ENCODE data around the gene CACNA1B. TPM values are rescaled to one million over a fixed set of nuclear protein-coding genes. Genes with fewer than 3 reads are reported as not detected.

The CACNA1B gene
- total RNA-seq, 1 experiment from 2014 or later: not detected

- Mint-ChIP-seq H3K27ac (ENCODE audit: unreplicated experiment) (no peak overlapping the region), H3K4me1 (ENCODE audit: low read depth, unreplicated experiment) (no peaks in the 10 kb centered on the region), H3K36me3 (ENCODE audit: insufficient read depth, unreplicated experiment) (no peaks in the 10 kb centered on the region), H3K4me3 (ENCODE audit: low read depth, unreplicated experiment) (no peak overlapping the region), H3K27me3 (ENCODE audit: unreplicated experiment) (peaks cover 38% of the 10 kb centered on the region), H3K9me3 (ENCODE audit: low read depth, unreplicated experiment) (no peaks in the 10 kb centered on the region)
- no TSS peak for BruUV-seq (replicated peaks)
- TF ChIP-seq CTCF (IDR thresholded peaks at IDR 0.05; ENCODE audit: unreplicated experiment): no peak
- no peak for DNase-seq
- intact Hi-C loops (cut with micrococcal nuclease; ENCODE audit: unreplicated experiment): no loop called here
- CTCF ChIA-PET: no interaction called here
These were observed 185.5 kb downstream of the CACNA1B start for GRCh38 chr9:138063033-138063432.

- DNase-seq: no peak
- no peak overlapping the region for H3K27ac Mint-ChIP-seq (ENCODE audit: unreplicated experiment)
- no peaks in the 10 kb centered on the region for H3K36me3 Mint-ChIP-seq (ENCODE audit: insufficient read depth, unreplicated experiment)
- BruUV-seq (replicated peaks): no TSS peak
- TF ChIP-seq CTCF (IDR thresholded peaks at IDR 0.05; ENCODE audit: unreplicated experiment): no peak
- no peaks in the 10 kb centered on the region for H3K9me3 Mint-ChIP-seq (ENCODE audit: low read depth, unreplicated experiment)
- CTCF ChIA-PET: no interaction called here
- intact Hi-C loops (cut with micrococcal nuclease; ENCODE audit: unreplicated experiment): no loop called here
- no peaks in the 10 kb centered on the region for H3K4me1 Mint-ChIP-seq (ENCODE audit: low read depth, unreplicated experiment)
- no peak overlapping the region for H3K4me3 Mint-ChIP-seq (ENCODE audit: low read depth, unreplicated experiment)
- peaks cover 43% of the 10 kb centered on the region for H3K27me3 Mint-ChIP-seq (ENCODE audit: unreplicated experiment)
These were observed 186.2 kb downstream of the CACNA1B start for GRCh38 chr9:138063785-138064184.

GRCh38 chr9:138064547-138064946, 187.0 kb downstream of the CACNA1B start:
- Mint-ChIP-seq H3K9me3 (ENCODE audit: low read depth, unreplicated experiment) (no peaks in the 10 kb centered on the region), H3K4me3 (ENCODE audit: low read depth, unreplicated experiment) (no peak overlapping the region), H3K36me3 (ENCODE audit: insufficient read depth, unreplicated experiment) (no peaks in the 10 kb centered on the region), H3K4me1 (ENCODE audit: low read depth, unreplicated experiment) (no peaks in the 10 kb centered on the region), H3K27me3 (ENCODE audit: unreplicated experiment) (peaks cover 43% of the 10 kb centered on the region), H3K27ac (ENCODE audit: unreplicated experiment) (no peak overlapping the region)
- DNase-seq: no peak
- no TSS peak for BruUV-seq (replicated peaks)
- CTCF ChIA-PET: no interaction called here
- TF ChIP-seq CTCF (IDR thresholded peaks at IDR 0.05; ENCODE audit: unreplicated experiment): no peak
- intact Hi-C loops (cut with micrococcal nuclease; ENCODE audit: unreplicated experiment): no loop called here

GRCh38 chr9:138065287-138065686, 187.7 kb downstream of the CACNA1B start:
- peaks cover 51% of the 10 kb centered on the region for H3K27me3 Mint-ChIP-seq (ENCODE audit: unreplicated experiment)
- DNase-seq: no peak
- H3K4me3 Mint-ChIP-seq (ENCODE audit: low read depth, unreplicated experiment): no peak overlapping the region
- H3K9me3 Mint-ChIP-seq (ENCODE audit: low read depth, unreplicated experiment): no peaks in the 10 kb centered on the region
- CTCF ChIA-PET: no interaction called here
- no peaks in the 10 kb centered on the region for H3K36me3 Mint-ChIP-seq (ENCODE audit: insufficient read depth, unreplicated experiment)
- no peak for TF ChIP-seq CTCF (IDR thresholded peaks at IDR 0.05; ENCODE audit: unreplicated experiment)
- intact Hi-C loops (cut with micrococcal nuclease; ENCODE audit: unreplicated experiment): no loop called here
- H3K27ac Mint-ChIP-seq (ENCODE audit: unreplicated experiment): no peak overlapping the region
- BruUV-seq (replicated peaks): no TSS peak
- H3K4me1 Mint-ChIP-seq (ENCODE audit: low read depth, unreplicated experiment): no peaks in the 10 kb centered on the region

GRCh38 chr9:138066049-138066448, 188.5 kb downstream of the CACNA1B start:
- no peak for DNase-seq
- Mint-ChIP-seq H3K36me3 (ENCODE audit: insufficient read depth, unreplicated experiment) (no peaks in the 10 kb centered on the region), H3K4me1 (ENCODE audit: low read depth, unreplicated experiment) (no peaks in the 10 kb centered on the region), H3K27ac (ENCODE audit: unreplicated experiment) (no peak overlapping the region), H3K4me3 (ENCODE audit: low read depth, unreplicated experiment) (no peak overlapping the region), H3K9me3 (ENCODE audit: low read depth, unreplicated experiment) (no peaks in the 10 kb centered on the region), H3K27me3 (ENCODE audit: unreplicated experiment) (peaks cover 58% of the 10 kb centered on the region)
- intact Hi-C loops (cut with micrococcal nuclease; ENCODE audit: unreplicated experiment): no loop called here
- TF ChIP-seq CTCF (IDR thresholded peaks at IDR 0.05; ENCODE audit: unreplicated experiment): no peak
- no TSS peak for BruUV-seq (replicated peaks)
- CTCF ChIA-PET: no interaction called here
